Liver (tissue), 9 donors: ENCODE measurements around the gene ARRDC4. TPM values are rescaled to one million over a fixed set of nuclear protein-coding genes. Genes with fewer than 3 reads are reported as not detected.

Experiments
- DNase-seq: peaks from one replicate; pipeline ENCODE4 v3.0.0-alpha.2; 2017; ENCODE audit warnings: low spot score
- H3K27ac ChIP-seq, 2 donors: one replicate each; pipeline ENCODE4 v1.7.0; 2013; ENCODE audit warnings: inconsistent platforms in 2 of 2, low read length in 2 of 2, control low read depth in 1 of 2, low read depth in 1 of 2, mild to moderate bottlenecking in 1 of 2
- H3K27me3 ChIP-seq, 4 donors: one replicate each; pipeline versions ENCODE4 v1.6.1 to v1.7.0; 2013; ENCODE audit warnings: low read length in 3 of 4, inconsistent platforms in 1 of 4, mild to moderate bottlenecking in 1 of 4, moderate library complexity in 1 of 4; ENCODE audit not compliant: control insufficient read depth in 4 of 4, insufficient read depth in 4 of 4
- H3K36me3 ChIP-seq, 4 donors: one replicate each; pipeline versions ENCODE4 v1.6.1 to v1.7.0; 2013; ENCODE audit warnings: low read length in 3 of 4, mild to moderate bottlenecking in 3 of 4, low read depth in 1 of 4, moderate library complexity in 1 of 4; ENCODE audit not compliant: control insufficient read depth in 4 of 4, insufficient read depth in 3 of 4
- H3K4me1 ChIP-seq, 4 donors: one replicate each; pipeline versions ENCODE4 v1.6.1 to v1.7.0; 2013; ENCODE audit warnings: low read length in 3 of 4, mild to moderate bottlenecking in 3 of 4, moderate library complexity in 1 of 4; ENCODE audit not compliant: control insufficient read depth in 4 of 4, insufficient read depth in 4 of 4
- H3K4me3 ChIP-seq, 3 donors: one replicate each; pipeline versions ENCODE4 v1.6.1 to v1.7.0; 2013; ENCODE audit warnings: low read length in 3 of 3, control low read depth in 1 of 3, low read depth in 1 of 3, mild to moderate bottlenecking in 1 of 3
- H3K9ac ChIP-seq, 2 donors: one replicate each; pipeline ENCODE4 v1.7.0; 2013; ENCODE audit warnings: low read length in 2 of 2, mild to moderate bottlenecking in 2 of 2, moderate library complexity in 2 of 2, control low read depth in 1 of 2, low read depth in 1 of 2
- H3K9me3 ChIP-seq, 4 donors: one replicate each; pipeline versions ENCODE4 v1.6.1 to v1.7.0; 2013; ENCODE audit warnings: low read length in 3 of 4; ENCODE audit not compliant: control insufficient read depth in 4 of 4
- ATF3 ChIP-seq: IDR thresholded peaks from 2 replicates; pipeline ENCODE4 v1.6.1; 2016; ENCODE audit warnings: antibody characterized with exemption
- CTCF ChIP-seq: fragments of 150-350 bp; IDR thresholded peaks from 2 replicates; pipeline ENCODE4 v1.5.1; 2017; ENCODE audit warnings: improper control_type of control experiment, low read depth, low read length; ENCODE audit not compliant: missing input control
- FOXA1 ChIP-seq: IDR thresholded peaks from 2 replicates; pipeline ENCODE4 v1.6.1; 2016; ENCODE audit warnings: antibody characterized with exemption
- FOXA2 ChIP-seq: IDR thresholded peaks from 2 replicates; pipeline ENCODE4 v1.6.1; 2016; ENCODE audit warnings: antibody characterized with exemption
- GABPA ChIP-seq, 2 donors: IDR thresholded peaks in 1 of 2; conservative IDR thresholded peaks in 1 of 2; 2 replicates each; pipeline ENCODE4 v1.6.1; 2016; ENCODE audit warnings: antibody characterized with exemption in 2 of 2, mild to moderate bottlenecking in 1 of 2, moderate library complexity in 1 of 2
- HNF4A ChIP-seq, 2 donors: conservative IDR thresholded peaks; 2 replicates each; pipeline ENCODE4 v1.6.1; 2016; ENCODE audit warnings: antibody characterized with exemption in 2 of 2, mild to moderate bottlenecking in 2 of 2
- HNF4G ChIP-seq: IDR thresholded peaks from 2 replicates; pipeline ENCODE4 v1.6.1; 2016; ENCODE audit warnings: antibody characterized with exemption
- JUND ChIP-seq, 2 donors: IDR thresholded peaks; 2 replicates each; pipeline ENCODE4 v1.6.1; 2016; ENCODE audit warnings: antibody characterized with exemption in 2 of 2
- MAX ChIP-seq: IDR thresholded peaks from 2 replicates; pipeline ENCODE4 v1.6.1; 2016; ENCODE audit warnings: antibody characterized with exemption
- NR2F2 ChIP-seq: IDR thresholded peaks from 2 replicates; pipeline ENCODE4 v1.6.1; 2016; ENCODE audit warnings: antibody characterized with exemption
- RAD21 ChIP-seq, 2 donors: IDR thresholded peaks; 2 replicates each; pipeline ENCODE4 v1.6.1; 2016; ENCODE audit warnings: antibody characterized with exemption in 2 of 2, mild to moderate bottlenecking in 2 of 2
- REST ChIP-seq: IDR thresholded peaks from 2 replicates; pipeline ENCODE4 v1.6.1; 2016; ENCODE audit warnings: antibody characterized with exemption, mild to moderate bottlenecking
- RXRA ChIP-seq, 2 donors: IDR thresholded peaks; 2 replicates each; pipeline ENCODE4 v1.6.1; 2017 to 2018; ENCODE audit warnings: antibody characterized with exemption in 2 of 2, mild to moderate bottlenecking in 1 of 2
- SP1 ChIP-seq: IDR thresholded peaks from 2 replicates; pipeline ENCODE4 v1.6.1; 2018; ENCODE audit warnings: antibody characterized with exemption, mild to moderate bottlenecking
- TAF1 ChIP-seq: conservative IDR thresholded peaks from 2 replicates; pipeline ENCODE4 v1.6.1; 2016; ENCODE audit warnings: antibody characterized with exemption, mild to moderate bottlenecking
- ZBTB33 ChIP-seq: IDR thresholded peaks from 2 replicates; pipeline ENCODE4 v1.6.1; 2016; ENCODE audit warnings: antibody characterized with exemption
- WGBS: extraction: QIAGEN DNeasy Blood & Tissue Kit; methylation state at CpG from one replicate; pipeline ENCODE4 v1.1.7; 2013; 5-methylcytosine and 5-hydroxymethylcytosine counted together
- polyA plus RNA-seq, 2 donors: library from polyadenylated mRNA; stranded (reverse) in 1 of 2; unstranded in 1 of 2; fragments of 200-250 nt in 1 of 2; fragments of >200 nt in 1 of 2; fragmentation: Nextera tagmentation in 1 of 2; extraction: Ambion mirVana in 1 of 2; gene quantifications; one replicate each; pipeline versions ENCODE4 v1.2.1 to v1.2.3, GENCODE V29; 2013 to 2015
- total RNA-seq, 2 donors: library from RNA; depleted of rRNA; stranded (reverse); fragments of >200 nt; gene quantifications; one replicate each; pipeline ENCODE4 v1.2.3, GENCODE V29; 2014
- donor health status: healthy.
- donor health status: healthy.
- donor health status: healthy.
- donor health status: healthy.
- donor health status: healthy.

The ARRDC4 gene
- total and polyA plus RNA-seq, 4 donors = 2.5 to 13.4 (median 3.9) TPM

GRCh38 chr15:97959724-97960363, 659 bp upstream of the ARRDC4 start:
- Histone ChIP-seq H3K9me3 (no peaks in the 10 kb centered on the region), H3K9ac (peak overlapping the region; percentile 30 to 82), H3K27me3 (no peaks in the 10 kb centered on the region), H3K27ac (peak overlapping the region; percentile 69 to 85), H3K4me3 (peak overlapping the region; percentile 7 to 43 (median 37)), H3K4me1 (peaks cover 6 to 33% (median 14%) of the 10 kb centered on the region in 4 donors), H3K36me3 (peaks cover 0 to under 1% (median 0%) of the 10 kb centered on the region in 4 donors)
- 10% methylated on average over 19 of the region's 19 CpGs for WGBS
- TF ChIP-seq HNF4G = no peak
- no peak for TF ChIP-seq GABPA (IDR thresholded peaks at IDR 0.05 in 1 of 2, conservative IDR thresholded peaks at IDR 0.05 in 1 of 2)
- no peak for TF ChIP-seq HNF4A (conservative IDR thresholded peaks at IDR 0.05)
- TF ChIP-seq JUND (IDR thresholded peaks at IDR 0.05) = no peak
- no peak for TF ChIP-seq TAF1
- peak; percentile 28 for TF ChIP-seq NR2F2
- no peak for TF ChIP-seq SP1
- TF ChIP-seq CTCF = no peak
- no peak for TF ChIP-seq ATF3
- no peak for TF ChIP-seq RXRA (IDR thresholded peaks at IDR 0.05)
- peak; percentile 15 to 55 for TF ChIP-seq RAD21 (IDR thresholded peaks at IDR 0.05)
- DNase-seq = no peak

GRCh38 chr15:97961067-97961954, 808 bp downstream of the ARRDC4 start:
- Histone ChIP-seq H3K9ac (peak overlapping the region; percentile 5 to 82), H3K27me3 (no peaks in the 10 kb centered on the region), H3K9me3 (no peaks in the 10 kb centered on the region), H3K4me3 (peak overlapping the region; percentile 72 to 94 (median 86)), H3K36me3 (peaks cover 0 to 14% (median 6%) of the 10 kb centered on the region in 4 donors), H3K27ac (peak overlapping the region; percentile 90 to 96), H3K4me1 (peaks cover 7 to 42% (median 16%) of the 10 kb centered on the region in 4 donors)
- 7% methylated on average over 48 of the region's 48 CpGs for WGBS
- peak; percentile 41 for DNase-seq
- TF ChIP-seq NR2F2 (no peak), FOXA1 (no peak), FOXA2 (no peak), REST (no peak), HNF4A (conservative IDR thresholded peaks at IDR 0.05) (no peak), RAD21 (IDR thresholded peaks at IDR 0.05) (no peak), ATF3 (no peak), CTCF (no peak), MAX (no peak), JUND (IDR thresholded peaks at IDR 0.05) (no peak), GABPA (IDR thresholded peaks at IDR 0.05 in 1 of 2, conservative IDR thresholded peaks at IDR 0.05 in 1 of 2) (no peak), ZBTB33 (no peak)
